Hematopoietic multipotent progenitor cell treated with erythropoietin and hydrocortisone succinate and interleukin-3 and kit ligand, for 17 days (in vitro differentiated cells): ENCODE measurements around the gene C1GALT1.

Experiments
- DNase-seq: peaks from one replicate; pipeline ENCODE4 v3.0.0-alpha.2; 2015; ENCODE audit warnings: low spot score

Gene C1GALT1

DNA sequence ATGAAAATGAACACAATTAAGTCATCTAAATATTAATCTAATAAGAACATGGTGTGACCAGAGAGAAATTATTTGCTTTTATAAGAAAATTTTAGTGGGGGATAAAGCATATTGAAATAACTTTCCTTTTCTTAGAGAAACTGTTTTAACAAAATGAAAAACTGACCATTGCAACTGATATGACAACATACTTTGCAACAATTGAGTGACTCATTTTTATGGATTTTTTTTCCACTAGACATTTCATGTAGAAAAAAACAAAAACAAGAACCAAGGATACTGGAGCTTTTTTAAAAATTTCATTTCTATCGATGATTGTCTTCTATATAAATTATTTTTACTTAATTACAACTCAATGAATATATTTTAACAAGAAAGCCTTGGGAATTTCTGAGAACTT lies 90.0 kb downstream of the C1GALT1 start:
- no peak for DNase-seq

DNA sequence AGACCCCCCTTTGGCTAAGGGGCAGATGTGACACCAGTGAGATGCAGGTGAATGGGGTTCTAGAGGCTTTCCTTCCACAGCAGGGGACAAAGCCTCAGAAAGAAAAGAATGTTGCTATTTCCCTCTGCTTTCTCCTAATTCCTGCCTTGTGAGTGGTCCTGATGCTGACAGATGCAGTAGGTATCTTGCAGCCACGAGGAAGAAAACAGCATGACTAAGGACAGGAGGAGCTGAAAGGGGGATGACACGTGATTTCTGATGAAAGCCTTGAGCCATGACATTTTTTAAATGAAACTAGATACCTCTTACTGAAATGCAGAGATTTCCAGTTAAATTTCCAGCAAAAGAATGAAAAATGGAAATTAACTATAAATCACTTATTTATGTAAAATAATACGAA lies 92.4 kb downstream of the C1GALT1 start:
- peak; percentile 39 for DNase-seq

DNA sequence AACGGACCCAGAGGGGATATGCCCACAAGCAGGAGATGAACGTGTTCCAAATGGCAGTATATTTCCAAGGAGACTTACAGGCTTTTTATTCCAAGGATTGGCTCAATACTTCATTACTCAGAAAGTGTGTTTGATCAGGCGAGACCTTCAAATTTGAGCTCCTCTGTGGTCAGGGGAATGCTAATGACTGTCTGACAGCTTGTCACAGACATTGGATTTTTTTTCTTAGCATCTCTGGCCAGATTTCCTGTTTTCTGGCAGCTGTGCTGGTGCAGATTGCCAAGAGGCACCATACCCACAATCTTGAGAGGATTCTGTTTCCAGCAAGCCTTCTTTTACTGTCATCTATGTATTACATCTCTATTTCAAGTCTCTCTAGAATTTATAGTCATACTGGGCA lies 93.8 kb downstream of the C1GALT1 start:
- no peak for DNase-seq

DNA sequence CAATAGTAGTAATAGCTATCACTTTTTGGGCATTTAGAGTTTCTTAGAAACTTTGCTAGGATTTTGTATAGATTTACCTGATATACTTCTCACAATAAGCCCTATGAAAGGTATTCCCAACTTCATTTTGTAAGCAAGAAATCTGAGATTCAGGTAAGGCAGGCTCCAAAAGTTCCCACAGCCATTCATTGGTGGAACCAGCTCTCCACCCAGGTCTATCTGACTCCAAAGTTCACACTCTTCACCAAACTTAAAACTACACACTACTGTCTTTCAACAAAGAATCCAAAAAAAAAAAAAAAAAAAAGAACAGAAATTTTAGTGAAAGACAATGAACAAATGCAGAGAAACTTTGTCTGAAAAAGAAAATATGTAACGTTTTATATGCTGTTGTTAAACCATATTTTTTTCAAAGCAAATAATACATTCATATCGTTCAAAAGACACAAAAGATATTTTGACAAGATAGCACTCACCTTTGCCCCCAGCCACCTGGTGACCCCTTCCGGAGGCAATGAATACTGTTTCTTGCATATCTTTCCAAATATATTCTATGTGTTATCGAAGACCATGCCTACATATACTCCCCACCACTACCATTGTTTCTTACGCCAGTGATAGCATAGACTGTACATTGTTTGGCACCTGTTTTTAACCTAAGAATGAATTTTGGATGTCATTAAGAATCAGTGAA lies 108.2 kb downstream of the C1GALT1 start:
- DNase-seq: no peak

DNA sequence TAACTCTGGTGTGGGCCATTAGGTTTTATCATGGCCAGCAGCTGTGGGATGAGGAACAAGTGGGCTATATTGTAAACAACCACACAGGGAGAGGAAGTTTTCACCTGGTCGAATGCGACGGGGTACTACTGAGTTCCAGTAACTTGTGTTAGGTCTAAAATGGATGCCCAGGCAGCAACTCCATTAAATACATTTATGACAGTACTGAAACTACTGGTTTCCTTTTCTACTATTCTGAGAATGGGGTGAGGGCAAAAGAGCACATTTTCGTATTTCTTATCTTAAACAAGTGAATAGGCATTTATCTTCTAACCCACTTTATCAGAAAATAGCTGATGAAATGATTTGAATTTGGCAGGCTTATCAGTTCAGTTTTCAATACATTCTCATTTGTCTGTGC lies 109.7 kb downstream of the C1GALT1 start:
- DNase-seq: no peak

DNA sequence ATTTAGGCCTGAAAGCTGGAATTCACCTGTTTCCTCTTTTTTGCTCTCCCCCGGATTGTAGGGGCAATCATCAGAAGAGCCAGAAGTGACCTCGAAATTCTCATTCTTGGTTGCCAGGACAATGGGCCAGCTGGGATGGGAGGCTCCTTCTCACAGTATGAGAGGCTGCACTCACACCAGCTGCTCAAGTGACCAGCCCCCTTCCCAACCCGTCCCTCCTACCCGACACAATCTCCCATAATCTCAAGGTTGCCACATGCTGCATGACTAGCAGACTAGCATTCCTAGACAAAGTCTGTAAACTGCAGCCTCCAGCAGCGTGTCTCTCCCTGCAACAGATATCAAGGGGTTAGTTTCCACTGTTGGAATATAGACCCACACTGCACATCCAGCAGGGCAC lies 110.3 kb downstream of the C1GALT1 start:
- no peak for DNase-seq

DNA sequence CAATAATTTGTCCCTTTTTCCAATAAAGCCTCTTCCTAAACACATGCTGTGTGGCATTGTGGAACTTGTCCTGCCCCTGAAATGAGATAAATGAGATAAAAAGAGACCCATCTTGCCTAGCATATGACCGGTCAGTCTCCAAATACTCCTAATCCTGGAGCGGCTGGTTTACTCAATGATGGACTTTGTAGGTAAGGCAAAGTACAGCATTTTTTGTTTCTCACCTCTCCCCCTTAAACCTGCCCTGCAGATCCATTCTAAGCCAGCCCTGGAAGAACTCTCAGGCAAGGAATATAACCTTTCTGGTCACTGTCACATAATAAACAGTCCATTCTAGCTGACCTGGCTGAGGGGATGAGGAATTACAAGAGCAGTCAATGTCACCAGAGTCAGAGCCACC lies 110.7 kb downstream of the C1GALT1 start:
- DNase-seq: no peak

DNA sequence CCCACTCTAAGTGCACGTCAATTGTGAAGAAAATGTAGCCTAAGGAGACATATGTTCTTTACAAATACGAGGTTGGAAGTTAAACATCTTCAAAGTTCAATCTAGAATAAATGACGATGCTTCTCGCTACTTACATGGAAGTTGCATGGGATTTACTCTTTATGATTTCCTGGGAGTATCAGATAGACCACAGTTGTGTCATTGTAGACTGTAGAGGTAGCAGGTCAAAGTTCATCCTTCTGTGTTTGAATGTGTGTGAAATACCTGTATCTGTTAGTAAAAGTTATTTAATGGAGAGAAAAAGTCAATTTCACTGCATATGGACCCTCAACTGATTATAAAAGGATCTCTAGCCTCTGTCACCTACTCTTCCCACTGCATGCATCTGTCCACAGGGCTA lies 112.6 kb downstream of the C1GALT1 start:
- DNase-seq: no peak
